Fibroblast of mammary gland (primary cell): ENCODE measurements around the gene NSL1.
"Not testable (repeated sequence)": the region's sequence is repeated elsewhere in the genome, so short reads cannot be mapped to it uniquely, and the experiment has no call there.

Experiments
- DNase-seq: peaks from one replicate; pipeline ENCODE4 v3.0.0-alpha.2; 2010; ENCODE audit warnings: low read depth
- H3K4me3 ChIP-seq: 2 replicates; pipeline ENCODE4 v1.5.1; 2011; ENCODE audit warnings: low read depth, mild to moderate bottlenecking, low read length, moderate library complexity; ENCODE audit not compliant: control insufficient read depth
- TF ChIP-seq, protein P1 (sequence below): conservative IDR thresholded peaks from 2 replicates; pipeline ENCODE4 v1.5.1; 2011; ENCODE audit warnings: low read depth, low read length, inconsistent platforms; ENCODE audit not compliant: control insufficient read depth, insufficient read depth

Gene NSL1, protein sequence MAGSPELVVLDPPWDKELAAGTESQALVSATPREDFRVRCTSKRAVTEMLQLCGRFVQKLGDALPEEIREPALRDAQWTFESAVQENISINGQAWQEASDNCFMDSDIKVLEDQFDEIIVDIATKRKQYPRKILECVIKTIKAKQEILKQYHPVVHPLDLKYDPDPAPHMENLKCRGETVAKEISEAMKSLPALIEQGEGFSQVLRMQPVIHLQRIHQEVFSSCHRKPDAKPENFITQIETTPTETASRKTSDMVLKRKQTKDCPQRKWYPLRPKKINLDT

DNA sequence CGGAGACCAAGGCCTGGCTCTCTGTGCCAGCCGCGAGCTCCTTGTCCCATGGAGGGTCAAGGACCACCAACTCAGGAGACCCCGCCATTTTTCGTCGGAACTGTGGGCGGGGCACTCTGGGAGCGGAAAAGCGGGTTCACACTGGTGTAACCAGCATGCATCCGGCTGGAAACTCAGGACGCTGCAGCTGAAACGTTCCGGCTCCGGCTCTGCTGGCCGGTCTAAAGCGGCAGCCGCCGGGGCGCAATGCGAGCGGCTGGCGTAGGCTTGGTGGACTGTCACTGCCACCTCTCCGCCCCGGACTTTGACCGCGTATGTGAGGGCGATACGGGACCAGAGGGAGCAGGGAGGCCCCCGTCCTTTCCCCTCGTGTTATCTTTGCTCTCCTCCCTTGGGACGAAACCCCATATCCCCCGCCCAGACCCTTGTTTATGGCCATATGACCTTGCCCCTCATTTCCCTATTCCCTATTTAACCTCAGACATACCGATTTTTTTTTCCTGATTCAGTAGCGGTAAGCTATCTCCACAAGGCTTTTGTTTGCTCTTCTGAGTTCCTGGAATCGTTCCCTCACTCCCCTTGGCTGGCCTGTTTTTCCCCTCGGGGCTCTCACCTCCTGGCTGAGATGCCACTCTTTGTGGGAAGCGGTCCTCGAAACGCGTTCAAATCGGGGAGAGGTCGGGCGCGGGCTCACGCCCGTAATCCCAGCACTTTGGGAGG is at the start of gene NSL1, which contains the start of gene TATDN3:
Gene NSL1, minus strand, starts transcription at position 102 of the 720 bp plus-strand sequence. Its CDS starts 14 bp downstream, at position 88.
Gene TATDN3, plus strand, starts transcription at position 219 of the 720 bp plus-strand sequence. Its CDS starts 28 bp downstream, at position 247.
- TF ChIP-seq, protein P1, sequence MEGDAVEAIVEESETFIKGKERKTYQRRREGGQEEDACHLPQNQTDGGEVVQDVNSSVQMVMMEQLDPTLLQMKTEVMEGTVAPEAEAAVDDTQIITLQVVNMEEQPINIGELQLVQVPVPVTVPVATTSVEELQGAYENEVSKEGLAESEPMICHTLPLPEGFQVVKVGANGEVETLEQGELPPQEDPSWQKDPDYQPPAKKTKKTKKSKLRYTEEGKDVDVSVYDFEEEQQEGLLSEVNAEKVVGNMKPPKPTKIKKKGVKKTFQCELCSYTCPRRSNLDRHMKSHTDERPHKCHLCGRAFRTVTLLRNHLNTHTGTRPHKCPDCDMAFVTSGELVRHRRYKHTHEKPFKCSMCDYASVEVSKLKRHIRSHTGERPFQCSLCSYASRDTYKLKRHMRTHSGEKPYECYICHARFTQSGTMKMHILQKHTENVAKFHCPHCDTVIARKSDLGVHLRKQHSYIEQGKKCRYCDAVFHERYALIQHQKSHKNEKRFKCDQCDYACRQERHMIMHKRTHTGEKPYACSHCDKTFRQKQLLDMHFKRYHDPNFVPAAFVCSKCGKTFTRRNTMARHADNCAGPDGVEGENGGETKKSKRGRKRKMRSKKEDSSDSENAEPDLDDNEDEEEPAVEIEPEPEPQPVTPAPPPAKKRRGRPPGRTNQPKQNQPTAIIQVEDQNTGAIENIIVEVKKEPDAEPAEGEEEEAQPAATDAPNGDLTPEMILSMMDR, result no peak
- DNase-seq, result peak; percentile 92
- H3K4me3 ChIP-seq, result peak within 1 kb of the TSS; percentile 98

DNA sequence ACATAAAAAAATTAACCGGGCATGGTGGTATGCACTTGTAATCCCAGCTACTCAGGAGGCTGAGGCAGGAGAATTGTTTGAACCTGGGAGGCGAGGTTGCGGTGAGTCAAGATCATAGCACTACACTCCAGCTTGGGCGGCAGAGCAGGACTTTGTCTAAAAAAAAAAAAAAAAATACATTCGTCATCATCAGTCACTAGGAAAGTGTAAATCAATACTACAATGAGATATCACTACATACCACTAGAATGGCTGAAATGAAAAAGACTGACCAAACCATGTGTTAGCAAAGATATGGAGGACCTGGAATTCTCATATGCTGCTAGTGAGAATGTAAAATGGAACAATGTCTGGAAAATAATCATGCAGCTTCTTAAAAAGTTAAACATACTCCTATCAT is 46.6 kb upstream of the NSL1 start:
- DNase-seq, result no peak
- no peak overlapping the region for H3K4me3 ChIP-seq
- TF ChIP-seq, protein P1, result no peak

DNA sequence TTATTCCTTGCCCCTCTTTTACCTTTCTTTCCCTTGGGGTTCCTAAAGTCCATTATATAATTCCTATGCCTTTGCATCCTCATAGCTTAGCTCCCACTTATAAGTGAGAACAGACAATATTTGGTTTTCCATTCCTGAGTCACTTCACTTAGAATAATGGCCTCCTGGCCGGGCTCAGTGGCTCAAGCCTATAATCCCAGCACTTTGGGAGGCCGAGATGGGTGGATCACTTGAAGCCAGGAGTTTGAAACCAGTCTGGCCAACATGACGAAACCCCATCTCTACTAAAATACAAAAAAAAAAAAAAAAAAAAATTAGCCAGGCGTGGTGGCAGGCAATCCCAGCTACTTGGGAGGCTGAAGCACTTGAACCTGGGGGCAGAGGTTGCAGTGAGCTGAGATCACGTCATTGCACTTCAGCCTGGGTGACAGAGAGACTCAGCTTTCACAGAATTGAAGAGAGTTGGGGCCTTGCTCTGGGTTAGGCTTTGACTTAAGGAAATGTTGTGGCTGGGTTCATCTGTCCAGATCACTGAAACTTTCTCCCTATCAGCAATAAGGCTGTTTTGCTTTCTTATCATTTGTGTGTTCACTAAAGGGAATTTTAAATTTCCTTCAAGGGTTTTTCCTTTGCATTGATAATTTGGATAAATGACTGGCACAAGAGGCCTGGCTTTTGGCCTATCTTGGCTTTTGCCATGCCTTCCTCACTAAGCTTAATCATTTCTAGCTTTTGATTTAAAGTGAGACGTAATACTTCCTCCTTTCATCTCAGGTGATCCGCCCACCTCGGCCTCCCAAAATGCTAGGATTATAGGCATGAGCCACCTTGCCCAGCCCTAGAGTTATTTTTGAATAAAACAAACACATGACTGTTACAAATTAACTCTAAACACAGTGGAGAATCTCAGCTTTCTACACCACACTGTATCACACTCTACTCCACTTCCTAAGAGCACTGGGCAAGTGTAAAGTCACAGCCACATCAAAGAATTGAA is 41.9 kb upstream of the NSL1 start:
- not testable (repeated sequence) for H3K4me3 ChIP-seq, DNase-seq

DNA sequence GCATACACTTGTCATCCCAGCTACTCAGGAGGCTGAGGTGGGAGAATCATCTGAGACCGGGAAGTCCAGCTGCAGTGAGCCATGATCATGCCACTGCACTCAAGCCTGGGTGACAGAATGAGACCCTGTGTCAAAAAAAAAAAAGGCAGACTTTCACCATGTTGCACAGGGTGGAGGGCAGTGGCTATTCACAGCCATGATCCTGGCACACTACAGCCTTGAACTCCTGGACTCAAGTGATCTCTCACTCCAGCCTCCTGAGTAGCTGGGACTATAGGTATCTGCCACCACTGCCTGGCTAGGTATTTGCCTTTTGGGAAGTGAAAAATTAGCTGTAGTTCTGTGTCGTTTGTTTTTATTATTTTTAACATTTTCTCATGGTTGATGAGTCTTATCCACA is 36.8 kb upstream of the NSL1 start:
- TF ChIP-seq, protein P1, result no peak

DNA sequence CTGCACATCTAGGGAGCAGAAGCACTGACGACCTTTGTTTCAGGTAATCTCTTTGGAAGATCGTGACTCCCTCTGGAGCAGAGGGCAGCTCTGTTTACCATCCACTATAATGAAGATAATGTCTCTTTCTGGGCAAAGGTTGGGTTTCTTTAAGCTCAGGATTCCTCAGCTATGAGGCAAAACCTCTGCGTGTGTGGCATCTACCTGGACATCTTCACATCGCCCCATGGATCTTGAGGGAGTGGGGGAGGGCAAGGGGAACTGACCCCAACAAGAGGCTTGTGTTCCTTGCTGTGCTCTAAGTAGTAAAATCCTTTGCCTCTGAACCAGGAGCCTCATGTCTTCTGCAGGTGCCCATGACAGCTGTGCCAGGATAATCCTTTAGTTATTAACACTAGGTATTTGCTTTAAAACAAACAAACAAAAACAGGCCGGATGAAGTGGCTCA is 36.3 kb upstream of the NSL1 start:
- no peak for DNase-seq
- TF ChIP-seq, protein P1, result no peak
- no peak overlapping the region for H3K4me3 ChIP-seq

More for the DNA sequence above, 36.8 kb upstream of the NSL1 start:
- H3K4me3 ChIP-seq, result no peak overlapping the region
- DNase-seq, result no peak

DNA sequence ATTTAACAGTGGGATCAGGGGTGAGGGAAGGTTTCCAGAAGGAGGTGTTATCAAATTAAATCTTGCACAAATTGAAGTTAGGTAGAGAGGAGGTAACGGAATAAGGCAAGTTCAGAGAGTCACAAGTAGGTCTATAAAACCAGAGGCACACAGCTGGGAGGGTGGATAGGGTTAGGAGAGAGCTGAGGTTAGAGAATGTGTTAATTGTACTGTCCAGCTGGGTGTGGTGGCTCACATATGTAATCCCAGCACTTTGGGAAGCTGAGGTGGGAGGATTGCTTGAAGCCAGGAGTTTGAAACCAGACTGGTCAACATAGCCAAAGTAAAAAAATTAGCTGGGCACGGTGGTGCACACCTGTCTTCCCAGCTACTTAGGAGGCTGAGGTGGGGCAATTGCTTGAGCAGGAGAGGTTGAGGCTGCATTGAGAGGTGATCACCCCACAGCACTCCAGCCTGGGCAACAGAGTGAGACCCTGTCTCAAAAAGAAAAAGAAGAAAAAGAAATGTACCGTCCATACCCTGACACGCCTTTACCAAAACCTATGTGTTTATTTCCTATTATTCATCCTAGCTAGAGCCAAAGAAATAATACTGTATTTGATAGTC is 35.7 kb upstream of the NSL1 start:
- H3K4me3 ChIP-seq, result no peak overlapping the region
- TF ChIP-seq, protein P1, result no peak
- DNase-seq, result no peak
